ENCODE data around the gene RHOBTB3.

RHOBTB3 gene

GRCh38 chr5:95784514-95785302 is 53.6 kb downstream of the RHOBTB3 start:
- Histone ChIP-seq H3K4me3 (ENCODE audit: low read depth, low read length) (no peak overlapping the region), H3K9me3 (no peaks in the 10 kb centered on the region), H3K27me3 (no peaks in the 10 kb centered on the region), H3K4me1 (peaks cover 37% of the 10 kb centered on the region), H3K36me3 (peaks cover 45% of the 10 kb centered on the region)
- no peak for DNase-seq
- TF ChIP-seq, protein P1, sequence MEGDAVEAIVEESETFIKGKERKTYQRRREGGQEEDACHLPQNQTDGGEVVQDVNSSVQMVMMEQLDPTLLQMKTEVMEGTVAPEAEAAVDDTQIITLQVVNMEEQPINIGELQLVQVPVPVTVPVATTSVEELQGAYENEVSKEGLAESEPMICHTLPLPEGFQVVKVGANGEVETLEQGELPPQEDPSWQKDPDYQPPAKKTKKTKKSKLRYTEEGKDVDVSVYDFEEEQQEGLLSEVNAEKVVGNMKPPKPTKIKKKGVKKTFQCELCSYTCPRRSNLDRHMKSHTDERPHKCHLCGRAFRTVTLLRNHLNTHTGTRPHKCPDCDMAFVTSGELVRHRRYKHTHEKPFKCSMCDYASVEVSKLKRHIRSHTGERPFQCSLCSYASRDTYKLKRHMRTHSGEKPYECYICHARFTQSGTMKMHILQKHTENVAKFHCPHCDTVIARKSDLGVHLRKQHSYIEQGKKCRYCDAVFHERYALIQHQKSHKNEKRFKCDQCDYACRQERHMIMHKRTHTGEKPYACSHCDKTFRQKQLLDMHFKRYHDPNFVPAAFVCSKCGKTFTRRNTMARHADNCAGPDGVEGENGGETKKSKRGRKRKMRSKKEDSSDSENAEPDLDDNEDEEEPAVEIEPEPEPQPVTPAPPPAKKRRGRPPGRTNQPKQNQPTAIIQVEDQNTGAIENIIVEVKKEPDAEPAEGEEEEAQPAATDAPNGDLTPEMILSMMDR (IDR thresholded peaks at IDR 0.05; ENCODE audit: low read depth, low read length), result no peak

DNA sequence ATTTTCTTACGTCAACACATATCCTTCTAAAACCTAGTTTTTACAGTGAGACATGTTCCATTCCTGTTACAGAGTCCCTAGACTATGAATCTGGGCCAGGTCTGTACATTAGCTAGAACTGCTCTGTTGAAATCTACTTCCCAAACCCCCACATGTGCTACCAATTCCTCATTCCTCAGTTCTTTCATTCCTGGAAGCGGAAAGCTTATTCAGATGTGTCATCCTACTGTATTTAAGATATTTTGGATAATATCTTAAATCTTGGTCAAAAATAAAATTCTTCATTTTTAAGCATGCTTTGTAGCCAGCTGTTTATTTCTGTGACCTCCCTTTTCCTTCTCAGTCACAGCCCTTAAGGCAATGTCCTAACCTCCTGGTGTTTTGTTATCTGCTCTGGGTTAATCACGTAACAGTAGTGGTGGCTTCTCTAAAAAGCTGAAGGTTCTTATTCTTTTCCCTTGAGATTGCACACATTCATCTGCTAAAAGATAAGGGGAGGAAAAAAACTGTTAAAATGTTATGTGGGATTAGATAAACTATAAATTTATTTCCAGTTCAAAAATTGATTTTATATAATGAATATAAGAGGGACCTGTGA is 55.8 kb downstream of the RHOBTB3 start:
- no peak for DNase-seq
- Histone ChIP-seq H3K9me3 (no peaks in the 10 kb centered on the region), H3K36me3 (peaks cover 38% of the 10 kb centered on the region), H3K27me3 (no peaks in the 10 kb centered on the region), H3K4me3 (ENCODE audit: low read depth, low read length) (no peak overlapping the region), H3K4me1 (peaks cover 32% of the 10 kb centered on the region)
- TF ChIP-seq, protein P1 (IDR thresholded peaks at IDR 0.05; ENCODE audit: low read depth, low read length), result no peak

DNA sequence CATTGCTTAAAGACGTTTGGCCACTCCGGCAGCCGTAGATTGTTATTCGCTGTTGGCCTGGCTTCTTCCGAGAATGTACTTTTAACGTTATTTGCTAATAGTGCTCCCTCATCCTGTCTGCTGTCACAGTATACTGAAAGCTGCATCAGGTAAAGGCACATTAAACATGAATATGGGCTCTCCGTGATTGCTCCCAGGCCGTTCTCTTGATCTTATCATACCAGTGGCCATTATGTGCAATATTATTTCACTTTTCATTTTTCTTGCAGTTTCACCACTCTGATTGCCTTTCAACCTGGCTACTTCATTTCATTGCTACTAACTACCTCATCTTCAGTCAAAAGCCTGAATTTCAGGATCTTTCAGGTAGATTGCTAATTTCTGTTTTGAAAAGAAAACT is 57.4 kb downstream of the RHOBTB3 start:
- TF ChIP-seq, protein P1 (IDR thresholded peaks at IDR 0.05; ENCODE audit: low read depth, low read length), result no peak
- no peak overlapping the region for H3K4me3 ChIP-seq (ENCODE audit: low read depth, low read length)
- H3K27me3 ChIP-seq, result no peaks in the 10 kb centered on the region
- no peaks in the 10 kb centered on the region for H3K9me3 ChIP-seq
- H3K36me3 ChIP-seq, result peaks cover 40% of the 10 kb centered on the region
- DNase-seq, result no peak
- H3K4me1 ChIP-seq, result peaks cover 32% of the 10 kb centered on the region

DNA sequence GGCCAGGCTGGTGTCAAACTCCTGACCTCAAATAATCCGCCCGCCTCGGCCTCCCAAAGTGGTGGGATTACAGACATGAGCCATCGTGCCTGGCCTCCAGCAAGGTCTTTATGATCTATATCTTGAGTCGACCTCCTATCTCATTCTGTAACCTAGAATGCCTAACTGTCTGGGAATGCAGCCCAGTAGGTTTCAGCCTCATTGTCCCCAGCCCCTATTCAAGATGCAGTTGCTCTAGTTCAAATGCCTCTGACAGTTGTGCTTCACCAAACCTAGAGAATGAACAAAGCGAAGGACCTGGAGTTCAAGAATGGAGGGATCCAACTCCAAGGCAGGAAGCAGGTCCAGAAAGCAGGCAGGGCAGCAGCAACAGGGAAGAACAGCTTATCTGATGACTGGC is 60.6 kb downstream of the RHOBTB3 start:
- TF ChIP-seq, protein P1 (IDR thresholded peaks at IDR 0.05; ENCODE audit: low read depth, low read length), result no peak
- no peak overlapping the region for H3K4me3 ChIP-seq (ENCODE audit: low read depth, low read length)
- no peaks in the 10 kb centered on the region for H3K27me3 ChIP-seq
- H3K36me3 ChIP-seq, result peaks cover 32% of the 10 kb centered on the region
- H3K4me1 ChIP-seq, result peaks cover 17% of the 10 kb centered on the region; the same call in 1 of the 2 replicates
- no peaks in the 10 kb centered on the region for H3K9me3 ChIP-seq
- no peak for DNase-seq

DNA sequence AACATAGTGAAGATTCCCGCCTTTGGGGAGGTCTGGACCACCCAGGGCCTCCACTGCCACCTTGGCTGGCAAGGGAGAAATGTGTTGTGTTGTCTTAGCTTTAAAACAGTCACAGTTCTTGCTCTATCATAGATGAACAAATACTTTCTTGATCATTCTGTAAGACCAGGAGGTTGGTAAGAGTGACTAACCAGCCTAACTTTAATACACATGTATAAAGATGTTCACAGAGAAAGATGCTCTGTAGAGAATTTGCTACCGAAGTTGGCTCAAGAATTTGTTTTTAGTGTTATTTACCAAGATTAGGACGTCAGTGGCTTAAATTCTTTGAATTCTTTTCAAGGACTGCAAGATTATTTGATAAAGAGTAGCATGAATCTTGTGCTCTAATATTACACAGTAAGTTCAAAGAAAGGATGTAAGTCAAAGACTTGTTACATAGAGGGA is 63.0 kb downstream of the RHOBTB3 start:
- H3K9me3 ChIP-seq, result no peaks in the 10 kb centered on the region
- no peak overlapping the region for H3K4me3 ChIP-seq (ENCODE audit: low read depth, low read length)
- no peak for DNase-seq
- TF ChIP-seq, protein P1 (IDR thresholded peaks at IDR 0.05; ENCODE audit: low read depth, low read length), result no peak
- peaks cover 22% of the 10 kb centered on the region for H3K36me3 ChIP-seq
- H3K4me1 ChIP-seq, result no peaks in the 10 kb centered on the region
- no peaks in the 10 kb centered on the region for H3K27me3 ChIP-seq

GRCh38 chr5:95797301-95797700 is 66.2 kb downstream of the RHOBTB3 start:
- Histone ChIP-seq H3K9me3 (no peaks in the 10 kb centered on the region), H3K4me3 (ENCODE audit: low read depth, low read length) (no peak overlapping the region), H3K4me1 (no peaks in the 10 kb centered on the region), H3K27me3 (no peaks in the 10 kb centered on the region), H3K36me3 (peaks cover 13% of the 10 kb centered on the region)
- no peak for DNase-seq
- TF ChIP-seq, protein P1 (IDR thresholded peaks at IDR 0.05; ENCODE audit: low read depth, low read length), result no peak
